Uterus (tissue), 4 donors: ENCODE measurements around the gene DUS2. TPM values are rescaled to one million over a fixed set of nuclear protein-coding genes. Genes with fewer than 3 reads are reported as not detected.

Experiments
- DNase-seq, 2 donors: peaks; one replicate each; pipeline ENCODE4 v3.0.0-alpha.2; 2019 to 2020
- H3K27ac ChIP-seq, 2 donors: fragments of 200-600 bp; sonication (generic); 1 replicate in 1 of 2; 2 replicates in 1 of 2; pipeline ENCODE4 v1.5.1; 2016 to 2018
- H3K27me3 ChIP-seq, 2 donors: fragments of 200-600 bp; sonication (generic); one replicate each; pipeline ENCODE4 v1.5.1; 2018 to 2019; ENCODE audit warnings: control low read depth in 1 of 2
- H3K36me3 ChIP-seq, 2 donors: fragments of 200-600 bp; sonication (generic); one replicate each; pipeline ENCODE4 v1.5.1; 2019; ENCODE audit warnings: control low read depth in 1 of 2
- H3K4me1 ChIP-seq, 2 donors: fragments of 200-600 bp; sonication (generic); one replicate each; pipeline ENCODE4 v1.5.1; 2018 to 2019; ENCODE audit warnings: control low read depth in 1 of 2
- H3K4me3 ChIP-seq, 2 donors: fragments of 200-600 bp; sonication (generic); 1 replicate in 1 of 2; 2 replicates in 1 of 2; pipeline ENCODE4 v1.5.1; 2018 to 2019; ENCODE audit warnings: mild to moderate bottlenecking in 1 of 2
- H3K9me3 ChIP-seq, 2 donors: fragments of 200-600 bp; sonication (generic); one replicate each; pipeline ENCODE4 v1.5.1; 2019; ENCODE audit warnings: control low read depth in 1 of 2
- CTCF ChIP-seq, 4 experiments: fragments of 200-600 bp in 2 of 4; fragments of 450-650 bp in 2 of 4; sonication (generic) in 2 of 4; IDR thresholded peaks; one replicate each; pipeline ENCODE4 v1.5.1; 2016 to 2019; ENCODE audit warnings: antibody characterized with exemption in 4 of 4, mild to moderate bottlenecking in 2 of 4, moderate library complexity in 1 of 4
- POLR2A ChIP-seq, 2 donors: fragments of 450-650 bp; IDR thresholded peaks; one replicate each; pipeline ENCODE4 v1.6.1; 2016; ENCODE audit warnings: antibody characterized with exemption in 2 of 2, mild to moderate bottlenecking in 1 of 2, moderate library complexity in 1 of 2
- intact Hi-C: fragments of 100-400 bp; cut with DNase I; formaldehyde crosslinking; loops from one replicate; pipeline ENCODE4 v1.15.1; 2023; ENCODE audit warnings: low total_unique reads
- total RNA-seq, 4 donors: library from RNA; depleted of rRNA in 3 of 4; stranded (reverse); fragments of >200 nt in 3 of 4; gene quantifications; one replicate each; pipeline versions ENCODE4 v1.1.0 to v1.2.4, GENCODE V29; 2014 to 2023
- donor health status: DM: yes; HTN: yes; CAD: no.

The DUS2 gene
- 10 to 100 TPM in 1 of 4 donors, 1 to 10 TPM in 3; 2.0 to 18.4 (median 5.6) TPM for total RNA-seq

GRCh38 chr16:68022728-68023537 is at the start of gene DUS2, which contains the start of gene DDX28:
Gene DUS2, plus strand, starts transcription at chr16:68023284. Its CDS starts 14,740 bp downstream, at chr16:68038024.
Gene DDX28, minus strand, starts transcription at chr16:68023232. Its CDS starts 30 bp downstream, at chr16:68023202.
- Histone ChIP-seq H3K4me3 (peak within 1 kb of the TSS; percentile 66 to 69), H3K27ac (peak within 1 kb of the TSS; percentile 82 to 83), H3K9me3 (no peaks in the 10 kb centered on the region), H3K4me1 (peaks cover 3% of the 10 kb centered on the region in 2 donors), H3K27me3 (no peaks in the 10 kb centered on the region), H3K36me3 (no peaks in the 10 kb centered on the region)
- TF ChIP-seq CTCF (IDR thresholded peaks at IDR 0.05) (peak in 1 of 4 experiments; percentile 55), POLR2A (IDR thresholded peaks at IDR 0.05) (peak in 1 of 2 donors; percentile 53)
- DNase-seq = peak; percentile 91 to 94
- intact Hi-C loops = no loop called here

GRCh38 chr16:67975321-67976105 is 47.6 kb upstream of the DUS2 start:
- Histone ChIP-seq H3K4me1 (no peaks in the 10 kb centered on the region), H3K9me3 (no peaks in the 10 kb centered on the region), H3K4me3 (no peak overlapping the region), H3K27ac (no peak overlapping the region), H3K36me3 (no peaks in the 10 kb centered on the region), H3K27me3 (no peaks in the 10 kb centered on the region)
- no peak for DNase-seq
- intact Hi-C loops = no loop called here
- TF ChIP-seq POLR2A (IDR thresholded peaks at IDR 0.05) (no peak), CTCF (IDR thresholded peaks at IDR 0.05) (no peak)

GRCh38 chr16:67976205-67976604 is 46.9 kb upstream of the DUS2 start:
- no peak for DNase-seq
- H3K9me3 ChIP-seq = no peaks in the 10 kb centered on the region
- H3K4me3 ChIP-seq = no peak overlapping the region
- intact Hi-C loops = no loop called here
- H3K27me3 ChIP-seq = no peaks in the 10 kb centered on the region
- no peaks in the 10 kb centered on the region for H3K36me3 ChIP-seq
- no peaks in the 10 kb centered on the region for H3K4me1 ChIP-seq
- no peak overlapping the region for H3K27ac ChIP-seq
- TF ChIP-seq POLR2A (IDR thresholded peaks at IDR 0.05) (no peak), CTCF (IDR thresholded peaks at IDR 0.05) (no peak)

DNA sequence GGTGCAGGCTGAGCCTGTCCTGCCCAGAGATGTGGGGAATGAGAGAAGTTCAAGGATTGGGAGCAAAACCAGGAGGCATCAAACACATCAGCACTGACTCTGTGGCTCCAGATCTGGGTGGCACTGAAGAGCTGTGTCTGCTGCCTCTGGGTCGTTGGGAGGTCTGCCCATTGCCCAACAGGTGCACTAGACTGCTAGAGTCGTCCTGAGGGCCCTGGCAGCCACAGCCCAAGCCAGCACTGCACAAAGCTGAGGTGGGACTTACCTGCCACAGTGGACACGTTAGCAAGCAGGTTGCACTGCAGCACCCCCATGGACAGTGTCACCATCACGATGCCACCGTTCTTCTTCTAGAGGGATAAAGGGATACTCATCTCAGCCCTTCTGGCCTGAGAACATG is 46.1 kb upstream of the DUS2 start:
- Histone ChIP-seq H3K4me3 (no peak overlapping the region), H3K27ac (no peak overlapping the region), H3K36me3 (no peaks in the 10 kb centered on the region), H3K9me3 (no peaks in the 10 kb centered on the region), H3K4me1 (no peaks in the 10 kb centered on the region), H3K27me3 (no peaks in the 10 kb centered on the region)
- DNase-seq = no peak
- intact Hi-C loops = no loop called here
- TF ChIP-seq CTCF (IDR thresholded peaks at IDR 0.05) (no peak), POLR2A (IDR thresholded peaks at IDR 0.05) (no peak)
